Psoas muscle (tissue), 8 donors: ENCODE data around the gene EHD1. TPM values are rescaled to one million over a fixed set of nuclear protein-coding genes. Genes with fewer than 3 reads are reported as not detected.

Source experiments
- ATAC-seq, 4 donors: fragments of 200-7000 bp; cut with Tn5 transposase; one replicate each; pipeline ENCODE4 v1.9.1; 2020; ENCODE audit warnings: moderate library complexity in 3 of 4, mild to moderate bottlenecking in 2 of 4
- DNase-seq, 2 donors: peaks; one replicate each; pipeline ENCODE4 v3.0.0-alpha.2; 2020
- H3K27ac ChIP-seq: fragments of 200-600 bp; one replicate; pipeline ENCODE4 v1.8.0; 2022
- H3K27me3 ChIP-seq, 3 donors: fragments of 200-600 bp in 1 of 3; one replicate each; pipeline versions ENCODE4 v1.6.1 to v1.8.0; 2013 to 2022; ENCODE audit warnings: low read length in 2 of 3, mild to moderate bottlenecking in 2 of 3, moderate library complexity in 1 of 3; ENCODE audit not compliant: insufficient read depth in 3 of 3
- H3K36me3 ChIP-seq, 2 donors: fragments of 200-600 bp in 1 of 2; one replicate each; pipeline versions ENCODE4 v1.6.1 to v1.8.0; 2013 to 2022; ENCODE audit warnings: low read depth in 1 of 2, mild to moderate bottlenecking in 1 of 2, moderate library complexity in 1 of 2; ENCODE audit not compliant: insufficient read depth in 1 of 2
- H3K4me1 ChIP-seq: fragments of 200-600 bp; one replicate; pipeline ENCODE4 v1.8.0; 2022
- H3K4me3 ChIP-seq: fragments of 200-600 bp; one replicate; pipeline ENCODE4 v1.8.0; 2022; ENCODE audit warnings: mild to moderate bottlenecking
- H3K9me3 ChIP-seq: fragments of 200-600 bp; one replicate; pipeline ENCODE4 v1.8.0; 2022
- WGBS, 3 donors: extraction: QIAGEN DNeasy Blood & Tissue Kit; methylation state at CpG; one replicate each; pipeline versions ENCODE4 v1.1.6 to v1.1.7; 2013; 5-methylcytosine and 5-hydroxymethylcytosine counted together
- intact Hi-C, 2 donors: fragments of 100-400 bp; cut with DNase I; formaldehyde crosslinking; loops; one replicate each; pipeline versions ENCODE4 v1.11.0 to v1.14.2; 2022
- polyA plus RNA-seq, 3 donors: library from polyadenylated mRNA; stranded (reverse); fragments of 200-250 nt; gene quantifications; one replicate each; pipeline ENCODE4 v1.2.3, GENCODE V29; 2013
- total RNA-seq, 4 donors: library from RNA; stranded (reverse); fragmentation: NEBNext Ultra II Directional in 2 of 4; extraction: Animal tissue kit (Norgen Biotek cat#: 25700) in 2 of 4; gene quantifications; one replicate each; pipeline versions ENCODE4 v1.2.1 to v1.2.4, GENCODE V29; 2021 to 2023
- TF ChIP-seq, protein P1 (sequence below): fragments of 200-600 bp; IDR thresholded peaks from one replicate; pipeline ENCODE4 v1.8.0; 2022; ENCODE audit warnings: antibody characterized with exemption
- donor health status: healthy with polysubstance abuse.
- donor health status: DM: no; HTN: no; CAD: no; lungs with moderate emphysema.
- donor health status: Bipolar disorder and iron deficiency.
- donor health status: healthy.
- donor health status: DM: yes; HTN: yes; CAD: no.
- donor health status: DM: no; HTN: no; CAD: no.
- donor health status: DM: no; HTN: no; CAD: no.
- donor health status: DM: yes; HTN: yes; CAD: no.

Gene EHD1
- total and polyA plus RNA-seq, 7 donors, result 23.5 to 174 (median 58.8) TPM

DNA sequence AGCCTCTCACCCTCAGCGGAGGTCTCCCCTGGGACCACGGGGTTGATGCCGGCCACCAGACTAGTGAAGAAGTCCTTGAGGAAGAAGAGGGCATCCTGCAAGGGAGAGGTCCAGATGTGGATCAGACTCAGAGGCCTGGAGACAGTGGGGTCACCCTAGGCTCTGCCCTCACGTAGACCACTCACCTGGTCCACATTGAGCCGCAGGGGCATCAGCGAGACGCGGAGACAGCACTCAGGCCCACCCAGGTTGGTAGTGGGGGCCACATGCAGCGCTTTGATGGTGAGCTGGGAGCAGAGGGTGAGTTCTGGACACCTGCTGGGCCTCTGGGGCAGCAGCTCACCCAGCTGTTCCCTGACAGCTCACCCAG is 19.6 kb upstream of the EHD1 start:
- DNase-seq (no peak), ATAC-seq (no peak)
- Histone ChIP-seq H3K9me3 (no peaks in the 10 kb centered on the region), H3K36me3 (peaks cover 0 to 77% of the 10 kb centered on the region in 2 donors), H3K27me3 (no peaks in the 10 kb centered on the region), H3K27ac (no peak overlapping the region), H3K4me1 (no peaks in the 10 kb centered on the region), H3K4me3 (no peak overlapping the region)
- TF ChIP-seq, protein P1, sequence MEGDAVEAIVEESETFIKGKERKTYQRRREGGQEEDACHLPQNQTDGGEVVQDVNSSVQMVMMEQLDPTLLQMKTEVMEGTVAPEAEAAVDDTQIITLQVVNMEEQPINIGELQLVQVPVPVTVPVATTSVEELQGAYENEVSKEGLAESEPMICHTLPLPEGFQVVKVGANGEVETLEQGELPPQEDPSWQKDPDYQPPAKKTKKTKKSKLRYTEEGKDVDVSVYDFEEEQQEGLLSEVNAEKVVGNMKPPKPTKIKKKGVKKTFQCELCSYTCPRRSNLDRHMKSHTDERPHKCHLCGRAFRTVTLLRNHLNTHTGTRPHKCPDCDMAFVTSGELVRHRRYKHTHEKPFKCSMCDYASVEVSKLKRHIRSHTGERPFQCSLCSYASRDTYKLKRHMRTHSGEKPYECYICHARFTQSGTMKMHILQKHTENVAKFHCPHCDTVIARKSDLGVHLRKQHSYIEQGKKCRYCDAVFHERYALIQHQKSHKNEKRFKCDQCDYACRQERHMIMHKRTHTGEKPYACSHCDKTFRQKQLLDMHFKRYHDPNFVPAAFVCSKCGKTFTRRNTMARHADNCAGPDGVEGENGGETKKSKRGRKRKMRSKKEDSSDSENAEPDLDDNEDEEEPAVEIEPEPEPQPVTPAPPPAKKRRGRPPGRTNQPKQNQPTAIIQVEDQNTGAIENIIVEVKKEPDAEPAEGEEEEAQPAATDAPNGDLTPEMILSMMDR, result no peak
- WGBS, 3 donors, result 86 to 94% (median 86%) methylated on average over 9 of the region's 9 CpGs
- intact Hi-C loops, result no loop called here

DNA sequence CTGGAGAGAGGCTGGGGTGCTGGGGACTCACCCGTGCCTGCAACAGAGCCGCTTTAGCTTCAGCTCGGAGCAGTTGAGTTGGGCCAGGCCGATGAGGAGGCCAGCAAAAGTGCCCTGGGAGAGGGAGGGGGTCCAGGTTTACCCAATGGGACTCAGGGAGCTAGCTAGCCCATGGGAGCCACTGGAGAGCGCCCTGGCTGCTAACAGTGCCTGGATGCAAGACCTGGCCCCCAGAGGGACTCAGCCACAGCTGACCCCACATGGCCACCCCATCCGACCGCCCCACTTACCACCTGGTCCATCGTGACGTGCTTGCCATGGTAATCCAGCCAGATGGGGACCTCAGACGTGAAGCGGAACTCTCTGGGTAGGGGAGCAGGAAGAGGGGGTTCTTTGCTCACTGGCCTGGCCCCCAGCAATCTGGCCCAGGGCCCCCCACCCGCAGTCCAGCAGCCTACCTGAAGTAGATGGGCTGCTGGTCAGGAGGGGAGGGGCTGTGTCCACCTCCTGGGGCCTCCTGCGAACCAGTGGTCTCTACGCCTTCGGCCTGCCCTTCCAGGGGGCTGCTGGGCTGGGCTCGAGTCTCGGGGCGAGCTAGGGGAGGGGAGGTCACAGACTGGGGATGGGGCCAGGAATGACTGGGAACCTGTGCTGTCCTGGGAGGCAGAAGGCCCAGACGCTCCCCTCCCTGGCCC is 19.1 kb upstream of the EHD1 start:
- WGBS, 3 donors, result 84 to 91% (median 90%) methylated on average over 18 to 19 of the region's 19 CpGs
- H3K27me3 ChIP-seq, result no peaks in the 10 kb centered on the region
- TF ChIP-seq, protein P1, result no peak
- H3K4me1 ChIP-seq, result no peaks in the 10 kb centered on the region
- intact Hi-C loops, result no loop called here
- DNase-seq, result no peak
- H3K9me3 ChIP-seq, result no peaks in the 10 kb centered on the region
- no peak for ATAC-seq
- H3K36me3 ChIP-seq, result peaks cover 0 to 72% of the 10 kb centered on the region in 2 donors
- no peak overlapping the region for H3K4me3 ChIP-seq
- no peak overlapping the region for H3K27ac ChIP-seq

DNA sequence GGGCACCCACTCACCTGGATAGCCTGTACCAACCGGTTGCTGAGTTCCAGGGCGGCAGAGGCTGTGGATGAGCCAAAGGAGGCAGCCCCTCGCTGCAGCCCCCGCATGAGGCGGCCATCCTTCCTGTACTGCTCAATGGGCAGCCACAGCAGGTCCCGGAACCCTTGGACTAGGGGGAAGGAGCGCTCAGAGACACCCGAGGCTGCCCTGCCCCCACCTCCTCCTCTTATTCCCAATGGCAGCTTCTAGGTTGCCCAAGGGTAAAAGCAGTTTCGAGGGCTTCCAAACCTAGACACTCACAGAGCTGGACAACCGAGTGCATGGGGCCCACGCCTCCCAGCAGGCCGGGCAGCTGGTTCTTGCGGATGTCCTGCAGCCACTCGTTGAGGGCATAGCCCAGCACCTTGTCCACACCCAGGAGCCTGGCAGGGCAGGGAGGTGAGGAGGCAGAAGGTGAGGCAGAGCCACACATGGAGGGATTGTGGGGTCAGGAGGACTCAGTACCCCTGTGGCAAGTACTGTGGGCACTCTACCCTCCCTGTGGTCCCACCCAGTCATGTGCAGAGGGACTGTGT is 18.1 kb upstream of the EHD1 start:
- Histone ChIP-seq H3K27ac (no peak overlapping the region), H3K9me3 (no peaks in the 10 kb centered on the region), H3K27me3 (no peaks in the 10 kb centered on the region), H3K4me3 (no peak overlapping the region), H3K4me1 (no peaks in the 10 kb centered on the region), H3K36me3 (peaks cover 0 to 62% of the 10 kb centered on the region in 2 donors)
- 84 to 87% (median 85%) methylated on average over 14 of the region's 14 CpGs for WGBS, 3 donors
- intact Hi-C loops, result no loop called here
- no peak for ATAC-seq
- no peak for DNase-seq
- TF ChIP-seq, protein P1, result no peak

DNA sequence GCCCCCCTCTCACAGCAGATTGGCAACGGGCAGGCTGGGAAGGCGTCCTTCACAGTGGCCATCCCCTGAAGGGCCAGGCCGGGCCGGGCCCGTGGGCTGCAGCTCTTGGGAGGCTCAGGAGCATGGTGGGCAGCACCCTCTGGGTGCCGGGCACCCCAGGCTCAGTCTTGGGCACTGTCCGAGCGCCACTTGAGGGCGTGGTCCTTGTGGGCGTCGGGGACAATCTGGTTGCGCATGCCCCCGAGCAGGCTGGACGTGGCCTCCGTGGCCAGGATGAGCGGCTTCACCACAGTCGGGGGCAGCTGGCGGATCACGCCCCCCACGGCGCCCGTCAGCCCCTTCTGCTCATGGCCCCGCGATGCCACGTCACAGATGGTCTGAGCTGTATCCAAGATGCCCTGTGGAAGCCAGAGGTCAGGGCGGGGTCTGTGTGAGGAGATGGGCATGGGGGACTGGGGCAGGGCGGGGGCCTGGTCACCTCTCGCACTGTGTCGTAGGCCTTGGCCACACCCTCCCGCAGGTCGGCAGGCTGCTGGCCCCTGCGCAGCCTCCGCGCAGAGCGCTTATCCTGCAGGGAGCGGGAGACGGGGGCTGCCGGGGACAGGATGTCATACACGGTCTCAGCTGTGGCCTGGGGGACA is 16.5 kb upstream of the EHD1 start:
- WGBS, 3 donors, result 80 to 87% (median 82%) methylated on average over 34 to 39 of the region's 39 CpGs
- ATAC-seq, result peak in 2 of 4 donors; percentile 9 to 14
- Histone ChIP-seq H3K9me3 (no peaks in the 10 kb centered on the region), H3K27ac (no peak overlapping the region), H3K4me3 (no peak overlapping the region), H3K27me3 (no peaks in the 10 kb centered on the region), H3K4me1 (no peaks in the 10 kb centered on the region), H3K36me3 (peaks cover 0 to 47% of the 10 kb centered on the region in 2 donors)
- intact Hi-C loops, result loop anchor here in 1 of 2 donors (1.0 kb wide), 1 partner anchor 48 kb away; no protein-coding TSS in a partner anchor
- DNase-seq, result no peak
- TF ChIP-seq, protein P1, result no peak
